Fibroblast of skin of right quadriceps (primary cell): ENCODE measurements around the gene ATP5F1B.

Experiments used
- DNase-seq: peaks from one replicate; pipeline ENCODE4 v3.0.0-alpha.2; 2013

The ATP5F1B gene

GRCh38 chr12:56614627-56615026 is 31.2 kb downstream of the ATP5F1B start:
- no peak for DNase-seq

GRCh38 chr12:56604355-56604754 is 41.4 kb downstream of the ATP5F1B start:
- no peak for DNase-seq

- DNase-seq, result no peak
These were observed 43.5 kb downstream of the ATP5F1B start for GRCh38 chr12:56602239-56602638.

GRCh38 chr12:56601503-56601902 is 44.3 kb downstream of the ATP5F1B start:
- no peak for DNase-seq

- no peak for DNase-seq
These were observed 45.0 kb downstream of the ATP5F1B start for GRCh38 chr12:56600753-56601152.

GRCh38 chr12:56599797-56600196 is 46.0 kb downstream of the ATP5F1B start:
- no peak for DNase-seq

GRCh38 chr12:56599041-56599440 is 46.7 kb downstream of the ATP5F1B start:
- DNase-seq, result no peak

GRCh38 chr12:56596815-56597214 is 49.0 kb downstream of the ATP5F1B start:
- DNase-seq, result no peak

- DNase-seq, result peak; percentile 72
These were observed 51.7 kb downstream of the ATP5F1B start for GRCh38 chr12:56593909-56594621.

GRCh38 chr12:56591961-56592360 is 53.8 kb downstream of the ATP5F1B start:
- peak; percentile 47 for DNase-seq

GRCh38 chr12:56591126-56591525 is 54.7 kb downstream of the ATP5F1B start:
- DNase-seq, result no peak

GRCh38 chr12:56590237-56590830 is 55.5 kb downstream of the ATP5F1B start:
- peak; percentile 26 for DNase-seq

GRCh38 chr12:56589783-56590182 is 56.0 kb downstream of the ATP5F1B start:
- no peak for DNase-seq
